HepG2 (cell line): ENCODE results near the gene PEX11B. TPM values are rescaled to one million over a fixed set of nuclear protein-coding genes. Genes with fewer than 3 reads are reported as not detected.

Experiments
- AGO1 ChIP-seq: fragments of 200-400 bp; formaldehyde crosslinking; IDR thresholded peaks from 2 replicates; pipeline ENCODE4 v1.6.1; 2017; ENCODE audit warnings: mild to moderate bottlenecking, low read depth, low read length, moderate library complexity; ENCODE audit not compliant: poor library complexity, severe bottlenecking
- ARID3A ChIP-seq: IDR thresholded peaks from 2 replicates; pipeline ENCODE4 v1.6.1; 2012; ENCODE audit warnings: low read depth, low read length, improper control_type of control experiment
- ASH2L ChIP-seq: fragments of 300-600, 200-600 bp; sonication (generic); IDR thresholded peaks from 2 replicates; pipeline ENCODE4 v1.7.0; 2017; ENCODE audit warnings: low read depth, mild to moderate bottlenecking, moderate library complexity, mixed read lengths, low read length; ENCODE audit not compliant: insufficient read length
- ATF7 ChIP-seq, 2 experiments: fragments of 450-650 bp in 1 of 2; sonication (generic) in 1 of 2; formaldehyde crosslinking in 1 of 2; IDR thresholded peaks; 2 replicates each; pipeline versions ENCODE4 v1.4.0 to v1.6.1; 2016 to 2020; ENCODE audit warnings: antibody characterized with exemption in 1 of 2, mild to moderate bottlenecking in 1 of 2, missing genetic modification reagents in 1 of 2
- DMTF1 ChIP-seq: sonication (generic); formaldehyde crosslinking; IDR thresholded peaks from 2 replicates; pipeline ENCODE4 v1.4.0; 2020; ENCODE audit warnings: mild to moderate bottlenecking, missing genetic modification reagents
- EP300 ChIP-seq, 3 experiments: sonication (generic) in 1 of 3; formaldehyde crosslinking in 1 of 3; IDR thresholded peaks; 2 replicates each; pipeline versions ENCODE4 v1.5.1 to v1.6.1; 2011 to 2020; ENCODE audit warnings: low read depth in 2 of 3, low read length in 2 of 3, borderline replicate concordance in 1 of 3, improper control_type of control experiment in 1 of 3, mild to moderate bottlenecking in 1 of 3, missing genetic modification reagents in 1 of 3, moderate library complexity in 1 of 3
- GZF1 ChIP-seq: sonication (generic); formaldehyde crosslinking; IDR thresholded peaks from 2 replicates; pipeline ENCODE4 v1.5.1; 2020; ENCODE audit warnings: mild to moderate bottlenecking, missing genetic modification reagents
- PHF5A ChIP-seq: IDR thresholded peaks from one replicate; pipeline ENCODE4 v1.6.1; 2018; ENCODE audit warnings: low read depth, missing genetic modification reagents; ENCODE audit not compliant: unreplicated experiment
- RARA ChIP-seq: IDR thresholded peaks from 2 replicates; pipeline ENCODE4 v1.6.1; 2016; ENCODE audit warnings: missing genetic modification reagents, missing compliant biosample characterization
- TRAFD1 ChIP-seq: sonication (generic); formaldehyde crosslinking; IDR thresholded peaks from 2 replicates; pipeline ENCODE4 v1.5.1; 2020; ENCODE audit warnings: missing genetic modification reagents, mild to moderate bottlenecking, borderline replicate concordance
- TRIM22 ChIP-seq: fragments of 450-650 bp; IDR thresholded peaks from 2 replicates; pipeline ENCODE4 v1.6.1; 2017
- ZNF124 ChIP-seq: sonication (generic); formaldehyde crosslinking; IDR thresholded peaks from 2 replicates; pipeline ENCODE4 v1.4.0; 2020; ENCODE audit warnings: missing genetic modification reagents
- ZNF136 ChIP-seq: sonication (generic); formaldehyde crosslinking; IDR thresholded peaks from 2 replicates; pipeline ENCODE4 v1.8.1; 2022; ENCODE audit warnings: low read depth, mild to moderate bottlenecking, moderate library complexity, missing genetic modification reagents
- ZNF317 ChIP-seq: sonication (generic); formaldehyde crosslinking; IDR thresholded peaks from 2 replicates; pipeline ENCODE4 v1.5.0; 2020; ENCODE audit warnings: mild to moderate bottlenecking, missing genetic modification reagents
- ZNF562 ChIP-seq: sonication (generic); formaldehyde crosslinking; IDR thresholded peaks from 2 replicates; pipeline ENCODE4 v1.8.0; 2022; ENCODE audit warnings: missing genetic modification reagents, borderline replicate concordance
- ZNF850 ChIP-seq: sonication (generic); formaldehyde crosslinking; conservative IDR thresholded peaks from 2 replicates; pipeline ENCODE4 v1.9.0; 2021; ENCODE audit warnings: mild to moderate bottlenecking, missing genetic modification reagents
- polyA plus RNA-seq, 8 experiments: library from polyadenylated mRNA; depleted of rRNA in 3 of 8; stranded (reverse) in 7 of 8; unstranded in 1 of 8; fragments of >200 nt; fragmentation: Illumina TruSeq in 4 of 8; extraction: Trizol in 4 of 8; gene quantifications; 2 replicates each; pipeline versions ENCODE4 v1.2.1 to v1.2.3, GENCODE V29; 2011 to 2016; ENCODE audit warnings: low read depth in 4 of 8, missing spikeins in 1 of 8, mixed read lengths in 1 of 8; ENCODE audit not compliant: insufficient read depth in 1 of 8
- total RNA-seq, 5 experiments: library from RNA; depleted of rRNA; stranded (reverse); fragments of >200 nt; fragmentation: Illumina TruSeq; extraction: Trizol; gene quantifications; 2 replicates each; pipeline ENCODE4 v1.2.3, GENCODE V29; 2016; ENCODE audit warnings: low read depth in 1 of 5

PEX11B gene
- total and polyA plus RNA-seq, 2 of the 13 experiments (the other 11 are each of a cell fraction or from before 2014, with no cell fraction given) = 21.6 to 48.4 TPM

GRCh38 chr1:145893306-145894055 lies 25.0 kb downstream of the PEX11B start (continued):
- TF ChIP-seq TRAFD1 (no peak), ASH2L (no peak), ZNF124 (CRISPR knock-in tag) (no peak), GZF1 (CRISPR knock-in tag) (no peak), ATF7 (IDR thresholded peaks at IDR 0.05) (no peak), ATF7 (CRISPR knock-in tag; IDR thresholded peaks at IDR 0.05) (no peak), DMTF1 (no peak), PHF5A (no peak), AGO1 (no peak), ZNF136 (CRISPR knock-in tag) (no peak), ZNF562 (CRISPR knock-in tag) (no peak), RARA (CRISPR knock-in tag) (peak; percentile 59; the same call in 1 of the 2 replicates), ZNF850 (CRISPR knock-in tag) (no peak), EP300 (IDR thresholded peaks at IDR 0.05; ENCODE audit: low read depth in 2 of 2, low read length in 2 of 2) (no peak), EP300 (CRISPR knock-in tag; IDR thresholded peaks at IDR 0.05; ENCODE audit: borderline replicate concordance) (no peak), ZNF317 (no peak), TRIM22 (no peak), ARID3A (no peak)
